Right lobe of liver (tissue), 4 donors: ENCODE data around the gene LAMB1.

Experiments used
- CTCF ChIP-seq, 4 donors: fragments of 200-600 bp in 3 of 4; fragments of 450-650 bp in 1 of 4; IDR thresholded peaks; one replicate each; pipeline versions ENCODE4 v1.5.1 to v1.8.0; 2016 to 2022; ENCODE audit warnings: antibody characterized with exemption in 4 of 4, mild to moderate bottlenecking in 2 of 4
- POLR2A ChIP-seq: fragments of 450-650 bp; IDR thresholded peaks from one replicate; pipeline ENCODE4 v1.6.1; 2017; ENCODE audit warnings: antibody characterized with exemption, mild to moderate bottlenecking
- donor health status: DM: no; HTN: no; CAD: no.
- donor health status: DM: no; HTN: no; CAD: no.
- donor health status: DM: no; HTN: yes; CAD: no.

GRCh38 chr7:108029034-108029433 is 26.1 kb upstream of the LAMB1 start:
- TF ChIP-seq CTCF (IDR thresholded peaks at IDR 0.05) (no peak), POLR2A (no peak)
